Right lobe of liver (tissue), 4 donors: ENCODE data around the gene CFAP119.

Experiments
- POLR2A ChIP-seq: fragments of 450-650 bp; IDR thresholded peaks from one replicate; pipeline ENCODE4 v1.6.1; 2017; ENCODE audit warnings: antibody characterized with exemption, mild to moderate bottlenecking
- TF ChIP-seq, protein P1 (sequence below), 4 donors: fragments of 200-600 bp in 3 of 4; fragments of 450-650 bp in 1 of 4; IDR thresholded peaks; one replicate each; pipeline versions ENCODE4 v1.5.1 to v1.8.0; 2016 to 2022; ENCODE audit warnings: antibody characterized with exemption in 4 of 4, mild to moderate bottlenecking in 2 of 4
- donor health status: DM: no; HTN: no; CAD: no.
- donor health status: DM: no; HTN: no; CAD: no.
- donor health status: DM: no; HTN: yes; CAD: no.

DNA sequence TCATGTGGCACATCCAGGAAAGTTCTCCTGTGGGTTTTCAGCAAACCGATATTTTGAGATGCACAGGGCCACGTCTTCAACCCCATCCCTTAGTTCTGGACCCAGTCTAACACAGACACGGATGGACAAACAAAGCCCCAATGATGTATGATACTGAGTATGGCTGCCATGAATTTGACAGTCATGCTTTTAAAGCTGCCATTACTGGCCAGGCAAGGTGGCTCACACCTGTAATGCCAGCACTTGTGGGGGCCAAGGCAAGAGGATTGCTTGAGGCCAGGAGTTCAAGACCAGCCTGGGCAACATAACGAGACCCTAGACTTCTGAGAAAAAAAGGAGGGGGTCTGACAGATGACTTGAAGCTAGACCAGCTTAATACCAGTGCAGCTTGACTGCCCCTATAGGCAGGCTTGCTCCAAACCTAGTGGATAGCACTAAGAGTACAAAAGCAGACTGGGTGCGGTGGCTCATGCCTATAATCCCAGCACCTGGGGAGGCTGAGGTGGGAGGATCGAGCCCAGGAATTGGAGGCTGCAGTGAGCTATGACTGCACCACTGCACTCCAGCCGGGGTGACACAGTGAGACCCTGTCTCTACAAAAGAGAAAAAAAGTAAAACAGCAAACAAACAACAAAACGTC, 35.9 kb upstream of the CFAP119 start:
- TF ChIP-seq, protein P1, sequence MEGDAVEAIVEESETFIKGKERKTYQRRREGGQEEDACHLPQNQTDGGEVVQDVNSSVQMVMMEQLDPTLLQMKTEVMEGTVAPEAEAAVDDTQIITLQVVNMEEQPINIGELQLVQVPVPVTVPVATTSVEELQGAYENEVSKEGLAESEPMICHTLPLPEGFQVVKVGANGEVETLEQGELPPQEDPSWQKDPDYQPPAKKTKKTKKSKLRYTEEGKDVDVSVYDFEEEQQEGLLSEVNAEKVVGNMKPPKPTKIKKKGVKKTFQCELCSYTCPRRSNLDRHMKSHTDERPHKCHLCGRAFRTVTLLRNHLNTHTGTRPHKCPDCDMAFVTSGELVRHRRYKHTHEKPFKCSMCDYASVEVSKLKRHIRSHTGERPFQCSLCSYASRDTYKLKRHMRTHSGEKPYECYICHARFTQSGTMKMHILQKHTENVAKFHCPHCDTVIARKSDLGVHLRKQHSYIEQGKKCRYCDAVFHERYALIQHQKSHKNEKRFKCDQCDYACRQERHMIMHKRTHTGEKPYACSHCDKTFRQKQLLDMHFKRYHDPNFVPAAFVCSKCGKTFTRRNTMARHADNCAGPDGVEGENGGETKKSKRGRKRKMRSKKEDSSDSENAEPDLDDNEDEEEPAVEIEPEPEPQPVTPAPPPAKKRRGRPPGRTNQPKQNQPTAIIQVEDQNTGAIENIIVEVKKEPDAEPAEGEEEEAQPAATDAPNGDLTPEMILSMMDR (IDR thresholded peaks at IDR 0.05), result no peak
- TF ChIP-seq POLR2A, result no peak
